CD4-positive, alpha-beta T cell treated with Interleukin-17A for 4 hours (primary cell): Measurements from ENCODE around the gene PPP1R37.
A peak's percentile ranks its signal among the peaks of the same experiment; 100 is the strongest.
"Not testable (repeated sequence)": the region's sequence is repeated elsewhere in the genome, so short reads cannot be mapped to it uniquely, and the experiment has no call there.

ENCODE experiments used
- DNase-seq: peaks from one replicate; pipeline ENCODE4 v3.0.0-alpha.2; 2020; ENCODE audit warnings: mixed read lengths

Gene PPP1R37

GRCh38 chr19:45097450-45097775, 4.4 kb downstream of the PPP1R37 start:
- no peak for DNase-seq

DNA sequence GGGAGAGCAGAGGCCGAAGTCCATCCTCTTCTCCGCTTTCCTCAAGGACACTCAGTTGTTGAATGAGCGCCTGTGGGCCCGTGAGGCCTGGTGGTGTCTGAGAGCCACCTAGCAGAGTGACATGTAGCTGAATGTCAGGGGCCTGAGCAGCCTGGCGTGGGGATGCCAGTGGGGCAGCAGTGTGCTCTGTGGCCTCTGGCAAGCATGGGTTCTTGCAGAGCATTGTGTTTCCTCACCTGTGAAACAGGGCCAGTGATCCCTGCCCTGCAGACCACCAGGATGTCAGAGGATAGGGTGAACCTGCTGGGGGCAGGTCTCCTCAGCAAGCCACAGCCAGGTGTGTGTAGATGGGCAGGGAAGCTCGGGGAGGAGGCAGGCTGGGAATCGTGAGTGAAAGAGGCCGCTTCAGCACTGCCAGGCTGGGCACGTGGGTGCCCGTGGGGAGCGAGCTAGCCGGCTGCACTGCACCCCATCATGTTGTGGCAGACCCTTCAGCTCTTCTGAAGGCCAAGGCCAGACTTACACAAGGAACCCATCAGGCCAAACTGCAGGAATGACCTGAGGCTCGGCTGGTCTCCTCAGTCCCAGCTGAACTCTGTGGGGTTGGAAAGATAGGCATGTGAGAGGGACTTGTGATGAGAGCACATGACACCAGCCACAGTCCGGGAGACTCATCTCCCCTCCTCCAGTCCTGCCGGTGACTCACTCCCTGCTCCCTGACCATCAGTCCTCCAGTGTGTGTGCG, 5.0 kb downstream of the PPP1R37 start:
- DNase-seq: no peak

GRCh38 chr19:45098521-45099466, 5.8 kb downstream of the PPP1R37 start:
- no peak for DNase-seq

- DNase-seq: no peak
These were observed 6.7 kb downstream of the PPP1R37 start for GRCh38 chr19:45099467-45100191.

DNA sequence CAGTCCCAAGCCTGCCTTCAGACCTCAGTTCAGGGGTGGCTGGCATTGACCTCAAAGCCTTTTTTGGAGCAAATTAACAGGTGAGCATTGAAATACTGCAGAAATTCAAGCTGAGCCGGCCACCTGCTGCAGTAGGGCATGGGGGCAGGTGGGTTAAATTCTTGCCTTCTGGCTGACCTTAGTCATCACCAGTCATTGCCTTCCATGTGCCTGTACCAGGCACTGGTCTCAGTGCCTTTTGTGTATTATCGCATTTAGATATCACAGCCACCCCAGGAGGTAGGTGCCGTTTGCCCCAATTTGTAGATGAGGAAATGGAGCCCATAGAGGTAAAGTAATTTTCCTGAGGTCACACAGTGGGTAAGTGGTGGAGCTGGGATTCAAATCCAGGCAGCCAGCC, 7.2 kb downstream of the PPP1R37 start:
- no peak for DNase-seq

DNA sequence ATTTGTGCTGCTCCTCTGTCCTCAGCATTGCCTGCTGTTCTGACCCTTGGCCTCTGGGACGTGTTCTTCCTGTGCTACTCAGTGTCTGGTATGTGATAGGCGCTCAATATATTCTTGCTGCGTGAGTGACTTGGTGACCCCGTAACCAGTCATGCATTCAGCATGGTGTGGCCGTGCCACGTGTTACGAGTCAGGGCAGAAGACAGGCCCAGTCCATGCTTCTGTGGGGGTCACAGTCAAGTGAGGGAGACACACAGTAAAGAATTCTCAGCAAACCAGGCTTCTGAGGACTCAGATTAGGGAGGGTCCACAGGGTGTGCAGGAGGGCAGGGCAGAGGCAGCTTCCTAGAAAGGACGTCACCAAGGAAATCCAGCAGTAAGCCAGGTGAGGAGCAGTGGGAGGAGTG, 7.9 kb downstream of the PPP1R37 start:
- DNase-seq: no peak

DNA sequence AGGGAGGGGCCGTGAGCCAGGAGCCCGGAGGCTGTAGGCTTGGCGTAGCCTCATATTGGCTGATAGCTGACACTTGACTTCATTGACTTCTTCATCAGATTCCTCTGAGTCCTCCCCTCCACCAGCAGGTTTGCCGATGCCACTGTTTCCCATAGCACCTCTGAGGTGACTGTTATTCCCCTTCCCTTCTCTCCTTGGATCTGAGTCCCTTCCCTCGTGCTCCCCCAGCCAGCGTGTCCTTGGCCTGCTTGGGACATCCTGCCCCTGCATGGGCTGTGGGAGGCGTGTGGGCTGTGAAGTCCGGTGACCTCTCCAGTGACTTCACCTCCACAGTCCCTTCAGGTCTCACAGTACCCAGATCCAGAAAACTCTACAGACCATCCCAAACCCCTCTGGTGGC, 8.8 kb downstream of the PPP1R37 start:
- DNase-seq: no peak

- no peak for DNase-seq
These were observed 9.5 kb downstream of the PPP1R37 start for GRCh38 chr19:45102481-45102880.

DNA sequence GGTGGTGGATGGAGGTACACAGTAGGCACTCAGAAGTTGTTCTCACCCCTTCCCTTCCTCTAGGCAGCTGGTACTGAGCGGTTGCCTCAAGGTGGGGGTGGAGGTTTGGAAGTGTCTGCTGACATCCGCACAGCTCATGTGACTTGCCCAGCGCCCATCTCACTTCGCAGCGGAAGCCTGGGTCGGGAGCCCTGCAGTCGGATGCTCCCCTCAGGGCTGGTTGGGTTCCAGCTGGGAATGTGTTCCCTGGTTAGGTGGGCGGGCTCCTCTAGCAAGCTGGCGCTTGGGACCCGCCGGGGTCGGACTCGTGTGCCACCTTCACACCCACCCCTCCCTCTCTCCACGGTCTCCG, 10.2 kb downstream of the PPP1R37 start:
- peak; percentile 65 for DNase-seq

GRCh38 chr19:45103508-45104319, 10.7 kb downstream of the PPP1R37 start:
- peak; percentile 21 for DNase-seq

DNA sequence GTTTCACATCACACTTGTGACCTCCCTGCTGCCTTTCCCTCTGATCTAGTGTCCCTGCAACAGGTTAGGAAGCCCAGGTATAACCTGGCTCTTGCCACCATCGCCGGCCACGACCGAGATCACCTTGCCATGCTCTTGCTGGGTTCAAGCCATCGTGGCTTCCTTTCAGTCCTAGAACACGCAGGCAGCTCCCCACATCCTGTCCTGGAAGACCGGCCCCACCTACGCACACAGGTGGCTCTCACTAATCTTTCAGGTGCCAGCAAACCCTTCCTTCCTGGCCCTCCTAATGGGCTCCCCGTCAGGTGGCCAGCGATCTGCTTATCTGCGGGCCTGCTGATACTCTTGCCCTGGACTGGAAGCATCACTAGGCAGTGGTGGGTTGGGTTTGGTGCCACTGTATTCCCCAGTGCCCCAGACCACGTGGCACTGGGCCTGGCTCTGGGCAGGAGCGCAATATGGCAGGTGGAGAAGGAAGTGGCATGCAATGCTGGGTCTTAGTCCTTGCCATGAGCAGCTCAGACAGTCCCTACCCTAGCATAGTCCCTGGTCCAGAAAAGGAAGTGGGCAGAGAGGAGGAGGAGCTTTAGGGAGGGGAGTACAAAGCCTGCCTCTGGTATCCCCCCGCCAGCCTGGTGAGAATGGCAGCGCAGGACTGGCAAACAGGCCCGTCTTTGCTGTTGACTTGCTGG, 11.8 kb downstream of the PPP1R37 start:
- DNase-seq: peak; percentile 27

GRCh38 chr19:45106363-45106762, 13.4 kb downstream of the PPP1R37 start:
- not testable (repeated sequence) for DNase-seq

GRCh38 chr19:45107621-45108150, 14.7 kb downstream of the PPP1R37 start:
- no peak for DNase-seq

DNA sequence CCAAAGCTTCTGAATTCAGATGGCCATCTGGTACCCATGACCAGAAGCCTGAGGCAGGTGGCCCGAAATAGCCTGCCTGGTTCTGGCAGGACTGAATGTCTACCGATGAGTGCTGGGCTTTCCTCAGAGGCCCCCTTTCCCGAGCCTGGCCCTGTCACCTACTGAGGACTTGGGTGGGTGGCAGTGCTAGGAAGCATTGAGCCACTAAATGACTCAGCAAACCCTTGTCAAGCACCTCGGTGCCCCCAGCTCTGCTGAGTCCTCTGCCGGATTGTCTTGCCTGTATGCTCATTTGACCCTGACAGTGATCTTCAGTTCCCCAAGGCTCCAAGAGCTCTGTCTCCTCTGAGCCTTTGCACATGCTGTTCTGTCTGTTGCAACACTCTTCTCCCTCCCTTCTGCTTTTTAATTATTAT, 17.9 kb downstream of the PPP1R37 start:
- DNase-seq: no peak

- no peak for DNase-seq
These were observed 19.3 kb downstream of the PPP1R37 start for GRCh38 chr19:45112111-45112827.

DNA sequence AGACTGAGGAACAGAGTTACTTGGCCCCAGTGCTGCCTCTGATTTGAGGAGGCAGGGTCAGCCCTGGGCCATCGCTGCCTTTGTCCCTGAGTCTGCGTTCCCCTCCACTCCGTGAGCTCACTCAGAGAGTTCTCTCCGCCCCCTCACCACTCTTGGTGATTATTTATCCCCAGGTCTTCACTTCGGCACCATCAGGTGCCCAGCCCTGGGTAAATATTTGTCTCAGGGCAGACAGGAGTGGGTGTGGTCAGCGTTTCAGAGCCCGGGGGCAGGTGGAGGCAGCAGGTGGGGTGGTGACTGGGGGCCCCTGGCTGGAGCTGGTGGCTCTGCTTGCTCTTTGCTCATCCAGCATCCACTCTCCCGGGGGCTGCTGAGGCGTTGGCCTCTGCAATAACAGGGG, 20.6 kb downstream of the PPP1R37 start:
- no peak for DNase-seq

GRCh38 chr19:45114116-45114515, 21.1 kb downstream of the PPP1R37 start:
- no peak for DNase-seq

- DNase-seq: no peak
These were observed 23.0 kb downstream of the PPP1R37 start for GRCh38 chr19:45115809-45116615.

DNA sequence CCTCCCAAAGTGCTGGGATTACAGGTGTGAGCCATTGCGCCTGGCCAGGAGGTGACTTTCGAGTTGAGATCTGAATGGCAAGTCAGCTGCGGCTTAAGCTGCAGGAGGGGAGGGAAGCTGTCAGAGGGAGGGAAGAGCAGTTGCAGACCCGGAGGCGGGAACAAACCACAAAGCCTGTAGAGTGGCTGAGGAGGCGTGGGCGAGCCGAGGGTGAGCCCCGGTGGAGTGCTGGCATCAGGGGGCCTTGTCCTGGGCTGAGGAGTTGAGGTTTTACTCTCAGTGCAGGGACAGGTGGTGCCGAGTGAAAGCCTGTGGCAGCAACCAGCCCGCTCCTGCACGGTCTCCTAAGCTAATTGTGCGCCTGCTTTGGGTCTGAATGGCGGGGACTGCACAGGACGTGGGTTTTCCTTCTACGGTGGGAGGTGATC, 24.2 kb downstream of the PPP1R37 start:
- peak; percentile 58 for DNase-seq

- DNase-seq: peak; percentile 10
These were observed 24.7 kb downstream of the PPP1R37 start for GRCh38 chr19:45117671-45118070.
